IPS-18c (cell line): ENCODE measurements around the gene DOCK1.

Experiments used
- H3K4me3 ChIP-seq: 2 replicates; pipeline ENCODE4 v1.7.0; 2013; ENCODE audit warnings: low read depth, mild to moderate bottlenecking, low read length, moderate library complexity; ENCODE audit not compliant: insufficient read depth
- H3K9me3 ChIP-seq: one replicate; pipeline ENCODE4 v1.6.1; 2013; ENCODE audit warnings: mild to moderate bottlenecking, low read length, moderate library complexity; ENCODE audit not compliant: control insufficient read depth, insufficient read depth

Gene DOCK1

GRCh38 chr10:127149501-127150081 is 244.4 kb downstream of the DOCK1 start:
- Histone ChIP-seq H3K4me3 (no peak overlapping the region), H3K9me3 (no peaks in the 10 kb centered on the region)

GRCh38 chr10:127150136-127150535 is 244.9 kb downstream of the DOCK1 start:
- no peak overlapping the region for H3K4me3 ChIP-seq

GRCh38 chr10:127151541-127151940 is 246.3 kb downstream of the DOCK1 start:
- H3K9me3 ChIP-seq, result no peaks in the 10 kb centered on the region
- no peak overlapping the region for H3K4me3 ChIP-seq

More at GRCh38 chr10:127150136-127150535, 244.9 kb downstream of the DOCK1 start:
- no peaks in the 10 kb centered on the region for H3K9me3 ChIP-seq

- no peaks in the 10 kb centered on the region for H3K9me3 ChIP-seq
- no peak overlapping the region for H3K4me3 ChIP-seq
Observed at GRCh38 chr10:127151981-127152699, 246.9 kb downstream of the DOCK1 start.

- no peak overlapping the region for H3K4me3 ChIP-seq
Observed at GRCh38 chr10:127153181-127153580, 248.0 kb downstream of the DOCK1 start.

GRCh38 chr10:127154831-127155620 is 249.8 kb downstream of the DOCK1 start:
- no peaks in the 10 kb centered on the region for H3K9me3 ChIP-seq

More at GRCh38 chr10:127153181-127153580, 248.0 kb downstream of the DOCK1 start:
- H3K9me3 ChIP-seq, result no peaks in the 10 kb centered on the region

GRCh38 chr10:127157089-127157488 is 251.9 kb downstream of the DOCK1 start:
- Histone ChIP-seq H3K9me3 (no peaks in the 10 kb centered on the region), H3K4me3 (no peak overlapping the region)

More at GRCh38 chr10:127154831-127155620, 249.8 kb downstream of the DOCK1 start:
- no peak overlapping the region for H3K4me3 ChIP-seq

- no peak overlapping the region for H3K4me3 ChIP-seq
- H3K9me3 ChIP-seq, result no peaks in the 10 kb centered on the region
Observed at GRCh38 chr10:127157506-127158200, 252.4 kb downstream of the DOCK1 start.

- no peaks in the 10 kb centered on the region for H3K9me3 ChIP-seq
- H3K4me3 ChIP-seq, result no peak overlapping the region
Observed at GRCh38 chr10:127158662-127159061, 253.4 kb downstream of the DOCK1 start.

GRCh38 chr10:127159648-127160245 is 254.5 kb downstream of the DOCK1 start:
- H3K9me3 ChIP-seq, result no peaks in the 10 kb centered on the region
- no peak overlapping the region for H3K4me3 ChIP-seq

- Histone ChIP-seq H3K4me3 (no peak overlapping the region), H3K9me3 (no peaks in the 10 kb centered on the region)
Observed at GRCh38 chr10:127161482-127161881, 256.3 kb downstream of the DOCK1 start.

- Histone ChIP-seq H3K4me3 (no peak overlapping the region), H3K9me3 (no peaks in the 10 kb centered on the region)
Observed at GRCh38 chr10:127162841-127163240, 257.6 kb downstream of the DOCK1 start.

- H3K4me3 ChIP-seq, result no peak overlapping the region
- H3K9me3 ChIP-seq, result no peaks in the 10 kb centered on the region
Observed at GRCh38 chr10:127168261-127168660, 263.0 kb downstream of the DOCK1 start.

GRCh38 chr10:127174866-127175265 is 269.6 kb downstream of the DOCK1 start:
- Histone ChIP-seq H3K9me3 (no peaks in the 10 kb centered on the region), H3K4me3 (no peak overlapping the region)

- no peak overlapping the region for H3K4me3 ChIP-seq
- no peaks in the 10 kb centered on the region for H3K9me3 ChIP-seq
Observed at GRCh38 chr10:127175357-127176110, 270.3 kb downstream of the DOCK1 start.

GRCh38 chr10:127176649-127177048 is 271.4 kb downstream of the DOCK1 start:
- no peaks in the 10 kb centered on the region for H3K9me3 ChIP-seq
- H3K4me3 ChIP-seq, result no peak overlapping the region
